Natural killer cell treated with Interleukin-12 subunit alpha and Interleukin-12 subunit beta and Interleukin-15 and Interleukin-18, amount 100 ng/mL, for 72 hours (primary cell): Measurements from ENCODE around the gene MAPK8IP3. TPM values are rescaled to one million over a fixed set of nuclear protein-coding genes. Genes with fewer than 3 reads are reported as not detected.

Source experiments
- ATAC-seq, 2 donors: fragments of 150-1000 bp; cut with Tn5 transposase in 1 of 2; sonication (Bioruptor Pico), chemical (Tn5 transposase) in 1 of 2; 2 replicates each; pipeline ENCODE4 v1.10.0; 2021
- DNase-seq: peaks from one replicate; pipeline ENCODE4 v3.0.0; 2022; ENCODE audit warnings: low spot score
- H3K27ac Mint-ChIP-seq, 2 donors: 1 replicate in 1 of 2; 2 replicates in 1 of 2; pipeline ENCODE4 v1.8.0; 2022; ENCODE audit warnings: mixed read lengths in 2 of 2, mild to moderate bottlenecking in 1 of 2, moderate library complexity in 1 of 2
- H3K27me3 Mint-ChIP-seq, 2 donors: 1 replicate in 1 of 2; 2 replicates in 1 of 2; pipeline ENCODE4 v1.8.0; 2022; ENCODE audit warnings: mixed read lengths in 2 of 2
- H3K36me3 Mint-ChIP-seq: one replicate; pipeline ENCODE4 v1.8.0; 2022; ENCODE audit warnings: mixed read lengths
- H3K4me1 Mint-ChIP-seq, 2 donors: 1 replicate in 1 of 2; 2 replicates in 1 of 2; pipeline ENCODE4 v1.8.0; 2022; ENCODE audit warnings: low read depth in 2 of 2, mixed read lengths in 2 of 2, mild to moderate bottlenecking in 1 of 2
- H3K4me3 Mint-ChIP-seq: one replicate; pipeline ENCODE4 v1.8.0; 2022; ENCODE audit warnings: mixed read lengths
- H3K9me3 Mint-ChIP-seq: 2 replicates; pipeline ENCODE4 v1.8.0; 2022; ENCODE audit warnings: mixed read lengths
- total RNA-seq, 2 donors: library from RNA; stranded (reverse); gene quantifications; one replicate each; pipeline ENCODE4 v1.2.3, GENCODE V29; 2022

The MAPK8IP3 gene
- total RNA-seq, 2 donors from 2014 or later = 92.8 to 132 TPM

DNA sequence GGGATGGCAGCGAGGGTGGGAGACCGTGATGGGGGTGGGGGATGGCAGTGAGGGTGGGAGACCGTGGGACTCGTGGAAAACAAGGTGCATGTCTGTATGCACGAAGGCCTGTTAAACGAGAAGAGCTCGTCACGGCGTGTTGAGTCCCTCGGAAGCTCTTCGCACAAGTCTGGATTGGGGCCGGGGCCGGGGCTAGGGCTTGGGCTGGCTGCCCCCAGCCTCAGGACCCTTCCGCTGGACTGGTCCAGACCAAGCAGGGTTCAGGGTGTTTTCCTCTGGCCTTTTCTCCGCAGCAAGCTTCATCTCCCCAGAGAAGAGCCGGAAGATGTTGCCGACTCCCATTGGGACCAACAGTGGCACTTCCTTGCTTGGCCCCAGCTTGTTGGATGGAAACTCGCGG is 35.6 kb upstream of the MAPK8IP3 start:
- H3K4me3 Mint-ChIP-seq = no peak overlapping the region
- DNase-seq (no peak), ATAC-seq (no peak)
- H3K27ac Mint-ChIP-seq = no peak overlapping the region
- no peaks in the 10 kb centered on the region for H3K9me3 Mint-ChIP-seq
- H3K27me3 Mint-ChIP-seq = no peaks in the 10 kb centered on the region
- peaks cover 0 to under 1% of the 10 kb centered on the region in 2 donors for H3K4me1 Mint-ChIP-seq
- H3K36me3 Mint-ChIP-seq = peaks cover 11% of the 10 kb centered on the region

GRCh38 chr16:1670866-1671265 is 35.1 kb upstream of the MAPK8IP3 start:
- DNase-seq (no peak), ATAC-seq (no peak)
- Mint-ChIP-seq H3K36me3 (peaks cover 9% of the 10 kb centered on the region), H3K9me3 (no peaks in the 10 kb centered on the region), H3K4me1 (peaks cover 0 to 4% of the 10 kb centered on the region in 2 donors), H3K4me3 (no peak overlapping the region), H3K27me3 (no peaks in the 10 kb centered on the region), H3K27ac (no peak overlapping the region)

DNA sequence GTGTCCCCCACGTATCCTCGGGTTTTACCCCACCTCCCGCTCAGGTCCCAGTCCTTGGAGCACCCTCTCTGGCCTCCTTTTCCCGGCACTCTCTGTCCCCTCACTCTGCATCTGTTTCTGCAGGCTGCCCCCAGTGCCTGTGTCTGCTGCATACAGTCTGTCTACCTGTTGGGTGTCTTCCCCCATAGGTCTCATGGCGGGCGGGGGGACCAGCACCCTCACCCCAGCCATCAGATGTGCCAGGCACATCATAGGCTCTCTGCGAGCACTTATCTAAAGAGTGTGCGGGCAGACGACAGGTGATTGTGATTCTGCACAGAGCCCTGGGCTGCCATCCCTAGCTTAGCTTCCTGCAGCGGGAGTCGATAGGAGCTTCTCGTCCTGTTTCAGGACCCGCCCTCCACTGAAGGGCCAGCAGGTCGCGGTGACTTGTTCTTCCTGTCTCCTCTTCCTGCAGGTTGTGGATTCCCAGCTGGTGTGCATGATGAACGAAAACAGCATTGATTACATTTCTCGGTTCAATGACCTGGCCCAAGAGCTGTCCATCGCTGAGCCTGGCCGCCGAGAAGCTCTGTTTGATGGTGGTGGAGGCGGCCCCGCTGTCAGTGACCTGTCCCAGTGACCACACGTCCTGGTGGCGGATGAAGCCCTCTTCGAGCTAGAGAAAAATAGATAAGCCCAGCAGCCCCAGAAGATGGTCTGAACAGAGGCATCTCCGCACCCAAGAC is 32.4 kb upstream of the MAPK8IP3 start:
- ATAC-seq = no peak
- H3K36me3 Mint-ChIP-seq = peaks cover 9% of the 10 kb centered on the region
- H3K4me3 Mint-ChIP-seq = no peak overlapping the region
- no peak overlapping the region for H3K27ac Mint-ChIP-seq
- no peaks in the 10 kb centered on the region for H3K9me3 Mint-ChIP-seq
- H3K4me1 Mint-ChIP-seq = peaks cover 12% of the 10 kb centered on the region in 2 donors
- no peak for DNase-seq
- H3K27me3 Mint-ChIP-seq = no peaks in the 10 kb centered on the region

GRCh38 chr16:1674306-1674705 is 31.7 kb upstream of the MAPK8IP3 start:
- H3K4me1 Mint-ChIP-seq = peaks cover 18 to 19% of the 10 kb centered on the region in 2 donors
- peaks cover 9% of the 10 kb centered on the region for H3K36me3 Mint-ChIP-seq
- no peaks in the 10 kb centered on the region for H3K9me3 Mint-ChIP-seq

GRCh38 chr16:1674751-1675664 is 31.0 kb upstream of the MAPK8IP3 start:
- ATAC-seq (no peak), DNase-seq (no peak)
- H3K27ac Mint-ChIP-seq = no peak overlapping the region
- no peak overlapping the region for H3K4me3 Mint-ChIP-seq
- no peaks in the 10 kb centered on the region for H3K27me3 Mint-ChIP-seq
- peaks cover 18 to 19% of the 10 kb centered on the region in 2 donors for H3K4me1 Mint-ChIP-seq
- no peaks in the 10 kb centered on the region for H3K9me3 Mint-ChIP-seq
- peaks cover 9% of the 10 kb centered on the region for H3K36me3 Mint-ChIP-seq

More at GRCh38 chr16:1674306-1674705, 31.7 kb upstream of the MAPK8IP3 start:
- H3K4me3 Mint-ChIP-seq = no peak overlapping the region
- H3K27ac Mint-ChIP-seq = no peak overlapping the region
- DNase-seq = no peak
- ATAC-seq = no peak
- no peaks in the 10 kb centered on the region for H3K27me3 Mint-ChIP-seq

DNA sequence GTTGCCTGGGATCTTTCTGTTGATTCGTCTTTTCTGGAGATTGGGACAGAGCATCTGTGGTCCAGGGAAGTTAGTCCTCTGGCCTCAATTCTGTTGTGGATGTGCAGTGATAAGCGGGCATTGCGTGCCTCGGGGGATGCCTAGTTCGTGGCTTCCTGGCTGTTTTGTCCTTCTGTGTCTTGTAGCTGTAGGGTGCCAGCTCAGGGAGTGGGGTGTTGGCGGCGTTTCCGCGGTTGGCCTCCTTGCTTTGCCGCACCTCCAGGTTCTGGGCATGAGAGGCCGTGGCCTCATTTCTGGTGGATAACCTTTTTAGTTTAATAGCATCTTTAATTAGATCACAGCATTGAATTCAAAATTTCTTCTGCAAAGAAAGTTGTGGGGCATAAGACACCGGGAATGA is 29.3 kb upstream of the MAPK8IP3 start:
- no peak for ATAC-seq
- no peaks in the 10 kb centered on the region for H3K9me3 Mint-ChIP-seq
- peaks cover 9% of the 10 kb centered on the region for H3K36me3 Mint-ChIP-seq
- peaks cover 19 to 25% of the 10 kb centered on the region in 2 donors for H3K4me1 Mint-ChIP-seq
- H3K4me3 Mint-ChIP-seq = peak overlapping the region; percentile 74
- DNase-seq = no peak
- no peak overlapping the region for H3K27ac Mint-ChIP-seq
- no peaks in the 10 kb centered on the region for H3K27me3 Mint-ChIP-seq

DNA sequence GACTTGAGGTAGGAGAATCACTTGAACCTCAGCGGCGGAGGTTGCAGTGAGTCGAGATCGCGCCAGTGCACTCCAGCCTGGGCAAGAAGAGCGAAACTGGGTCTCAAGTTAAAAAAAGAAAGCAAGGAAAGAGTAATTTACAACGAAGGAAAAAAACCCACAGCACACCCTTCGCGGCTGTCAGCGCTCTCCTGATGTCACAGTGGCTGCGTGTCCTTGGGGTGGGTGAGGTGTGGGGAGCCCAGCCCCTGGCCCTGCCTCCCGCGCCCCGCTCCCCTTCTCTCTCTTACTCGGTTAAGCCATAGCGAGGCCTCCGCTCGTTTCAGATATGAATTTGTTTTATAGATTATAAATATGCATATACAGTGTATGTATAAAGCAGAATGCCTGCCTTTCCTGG is 28.7 kb upstream of the MAPK8IP3 start:
- peak overlapping the region; percentile 74 for H3K4me3 Mint-ChIP-seq
- ATAC-seq = no peak
- peaks cover 9% of the 10 kb centered on the region for H3K36me3 Mint-ChIP-seq
- no peaks in the 10 kb centered on the region for H3K9me3 Mint-ChIP-seq
- no peak for DNase-seq
- no peak overlapping the region for H3K27ac Mint-ChIP-seq
- no peaks in the 10 kb centered on the region for H3K27me3 Mint-ChIP-seq
- H3K4me1 Mint-ChIP-seq = peaks cover 19 to 27% of the 10 kb centered on the region in 2 donors

DNA sequence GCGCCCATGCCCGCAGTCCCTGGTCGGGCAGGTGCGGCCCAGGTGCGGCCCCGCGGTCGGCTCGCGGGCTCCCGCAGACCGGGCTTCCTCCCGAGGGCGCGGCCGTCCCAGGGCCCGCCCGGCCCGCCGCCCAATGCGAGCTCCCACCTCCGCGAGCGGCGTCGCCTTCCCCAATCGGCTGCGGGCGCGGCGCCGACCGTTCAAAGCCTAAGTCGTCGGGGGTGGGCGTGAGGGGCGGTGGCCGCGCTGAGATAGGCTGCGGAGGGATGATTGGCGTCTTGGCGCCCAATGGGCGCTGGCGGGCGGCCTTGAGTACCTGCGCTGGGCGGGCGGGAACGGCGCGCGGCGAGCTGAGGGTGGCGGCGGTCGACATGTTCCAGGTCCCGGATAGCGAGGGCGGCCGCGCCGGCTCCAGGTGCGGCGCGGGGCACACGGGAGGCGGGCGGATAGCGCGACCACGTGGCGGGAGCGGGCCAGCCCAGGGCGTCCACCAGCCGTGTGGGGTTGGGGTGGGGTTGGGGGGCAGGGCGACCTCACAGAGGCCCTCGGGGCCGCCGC is 28.0 kb upstream of the MAPK8IP3 start, which contains the start of gene JPT2:
TSS of gene JPT2 (plus strand) at position 338 of the 558 bp plus-strand sequence. CDS start at position 372, 34 bp downstream.
- Mint-ChIP-seq H3K27me3 (no peaks in the 10 kb centered on the region), H3K4me3 (peak within 1 kb of the TSS; percentile 84), H3K27ac (peak within 1 kb of the TSS; percentile 39 to 85), H3K9me3 (no peaks in the 10 kb centered on the region), H3K36me3 (peaks cover 5% of the 10 kb centered on the region), H3K4me1 (peaks cover 19 to 27% of the 10 kb centered on the region in 2 donors)
- ATAC-seq (peak; percentile 98 to 99), DNase-seq (peak; percentile 98)

GRCh38 chr16:1678500-1679098 is 27.4 kb upstream of the MAPK8IP3 start:
- Mint-ChIP-seq H3K9me3 (no peaks in the 10 kb centered on the region), H3K36me3 (no peaks in the 10 kb centered on the region), H3K4me3 (peak overlapping the region; percentile 84), H3K27ac (peak overlapping the region; percentile 39 to 85), H3K27me3 (no peaks in the 10 kb centered on the region), H3K4me1 (peaks cover 19 to 27% of the 10 kb centered on the region in 2 donors)
- ATAC-seq (peak; percentile 41 to 52), DNase-seq (no peak)

DNA sequence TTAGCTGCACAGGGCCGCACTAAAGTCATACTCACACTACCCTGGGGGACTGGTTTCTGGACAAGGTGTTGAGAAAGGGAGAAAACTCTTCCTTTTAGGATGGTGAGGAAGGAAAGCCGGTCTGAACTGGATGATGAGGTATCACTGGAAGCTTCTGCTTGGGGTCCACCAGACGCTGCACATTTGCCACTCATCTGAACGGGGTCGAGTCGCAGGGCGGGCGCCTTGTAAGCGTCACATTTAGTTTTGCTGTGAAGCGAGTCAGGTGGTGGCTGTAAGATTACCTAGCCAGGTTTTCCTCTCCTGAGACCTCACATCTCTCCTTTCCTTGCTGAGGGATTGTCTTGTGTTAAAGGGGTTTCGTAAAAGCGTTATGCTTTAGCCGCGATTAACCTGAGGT is 25.6 kb upstream of the MAPK8IP3 start:
- Mint-ChIP-seq H3K4me3 (peak overlapping the region; percentile 32), H3K27me3 (no peaks in the 10 kb centered on the region), H3K36me3 (no peaks in the 10 kb centered on the region), H3K27ac (no peak overlapping the region), H3K4me1 (peaks cover 19 to 26% of the 10 kb centered on the region in 2 donors), H3K9me3 (no peaks in the 10 kb centered on the region)
- DNase-seq = no peak
- no peak for ATAC-seq

- DNase-seq (no peak), ATAC-seq (no peak)
- Mint-ChIP-seq H3K27ac (peak overlapping the region in 1 of 2 donors; percentile 19), H3K4me1 (peaks cover 19 to 23% of the 10 kb centered on the region in 2 donors), H3K27me3 (no peaks in the 10 kb centered on the region), H3K4me3 (no peak overlapping the region), H3K36me3 (no peaks in the 10 kb centered on the region), H3K9me3 (no peaks in the 10 kb centered on the region)
Measured at GRCh38 chr16:1681032-1681431, 25.0 kb upstream of the MAPK8IP3 start.

- Mint-ChIP-seq H3K4me3 (no peak overlapping the region), H3K27ac (no peak overlapping the region), H3K4me1 (peaks cover 0 to 3% of the 10 kb centered on the region in 2 donors), H3K27me3 (no peaks in the 10 kb centered on the region), H3K9me3 (no peaks in the 10 kb centered on the region), H3K36me3 (peaks cover 9% of the 10 kb centered on the region)
- DNase-seq (no peak), ATAC-seq (no peak)
Measured at GRCh38 chr16:1687427-1688316, 18.3 kb upstream of the MAPK8IP3 start.
